Measurements from ENCODE around the gene BMP7.
"Not testable (repeated sequence)": the region's sequence is repeated elsewhere in the genome, so short reads cannot be mapped to it uniquely, and the experiment has no call there.

The BMP7 gene

GRCh38 chr20:57288651-57289277, 22.3 kb upstream of the BMP7 start:
- DNase-seq = peak in 21 of 58 donors; percentile 12 to 56 (median 34)

GRCh38 chr20:57287901-57288300, 21.5 kb upstream of the BMP7 start:
- no peak for DNase-seq

DNA sequence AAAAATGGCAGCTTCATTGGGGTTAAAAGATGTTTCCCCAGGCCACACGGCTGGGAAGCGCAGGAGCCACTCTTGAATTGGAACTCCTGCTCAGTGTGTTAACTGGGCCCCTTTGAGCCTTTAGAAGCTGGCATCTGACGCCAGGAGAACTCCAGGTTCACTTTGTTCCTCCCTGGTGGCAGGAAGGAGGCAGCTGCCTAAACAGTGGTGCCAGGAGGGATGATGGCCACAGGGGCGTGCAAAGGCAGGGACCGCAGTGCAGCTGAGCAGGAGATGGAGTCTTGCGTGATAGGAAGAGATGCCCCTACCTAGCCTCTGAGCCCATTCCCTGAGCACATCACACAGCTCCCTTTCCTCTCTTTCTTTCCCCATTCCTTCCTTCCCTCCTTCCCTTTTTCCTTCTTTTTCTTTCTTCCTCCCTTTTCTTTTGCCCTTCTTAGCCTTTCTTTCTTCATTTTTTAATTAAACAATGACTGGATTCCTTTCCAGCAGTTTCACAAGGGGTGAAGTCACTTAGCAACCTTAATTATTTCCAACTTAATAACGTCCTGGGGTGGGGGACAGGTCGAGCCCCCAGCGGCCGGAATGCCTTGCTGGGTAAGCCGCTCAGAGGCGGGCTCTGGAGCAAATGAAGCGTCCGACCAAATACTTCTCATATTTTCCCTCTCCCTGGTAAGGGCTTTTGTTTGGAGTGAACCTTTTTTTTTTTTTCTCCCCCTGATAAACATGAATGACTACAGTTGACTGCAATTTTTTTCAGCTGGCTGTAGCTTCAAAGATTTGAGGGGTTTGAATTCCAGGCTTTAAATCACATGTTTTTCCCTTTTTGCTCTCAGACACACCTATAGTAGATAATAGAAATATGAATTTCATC, 20.8 kb upstream of the BMP7 start:
- peak in 2 of 58 donors; percentile 11 to 24 for DNase-seq

- no peak for DNase-seq
These were observed 17.4 kb upstream of the BMP7 start for GRCh38 chr20:57283860-57284259.

DNA sequence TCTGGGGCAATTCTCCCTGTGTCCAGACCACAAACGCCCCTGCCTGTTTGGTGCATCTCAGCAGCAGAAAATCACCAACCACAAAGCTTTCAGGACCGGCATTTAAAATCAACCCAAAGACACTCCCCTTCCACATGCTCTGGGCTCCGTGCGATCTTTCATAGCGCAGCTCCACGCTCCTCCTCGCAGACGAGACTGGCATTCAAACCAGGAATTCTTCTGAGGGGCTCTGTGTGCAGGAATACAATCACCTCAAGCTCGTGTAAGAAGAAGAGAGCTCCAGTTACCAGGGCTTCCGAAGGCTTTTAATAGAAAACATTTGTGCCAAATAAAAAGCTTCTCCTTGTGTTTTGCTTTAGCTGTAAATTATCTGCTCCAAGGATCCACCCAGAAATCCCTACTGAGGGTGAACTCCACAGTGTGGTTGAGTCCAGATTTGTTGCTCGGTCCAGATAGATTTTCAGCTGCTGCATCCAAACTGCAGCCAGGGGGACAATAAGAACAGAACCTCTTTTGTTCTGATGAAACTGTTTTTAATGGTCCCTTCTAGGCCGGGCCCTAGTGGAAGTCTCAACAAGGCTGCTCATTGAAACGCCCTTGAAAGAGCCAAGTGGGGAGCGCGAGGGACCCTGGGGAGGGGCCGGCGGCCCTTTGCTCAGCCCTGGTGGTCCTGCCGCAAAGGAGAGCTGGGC, 16.4 kb upstream of the BMP7 start:
- DNase-seq = peak in 39 of 58 donors; percentile 22 to 86 (median 51)

DNA sequence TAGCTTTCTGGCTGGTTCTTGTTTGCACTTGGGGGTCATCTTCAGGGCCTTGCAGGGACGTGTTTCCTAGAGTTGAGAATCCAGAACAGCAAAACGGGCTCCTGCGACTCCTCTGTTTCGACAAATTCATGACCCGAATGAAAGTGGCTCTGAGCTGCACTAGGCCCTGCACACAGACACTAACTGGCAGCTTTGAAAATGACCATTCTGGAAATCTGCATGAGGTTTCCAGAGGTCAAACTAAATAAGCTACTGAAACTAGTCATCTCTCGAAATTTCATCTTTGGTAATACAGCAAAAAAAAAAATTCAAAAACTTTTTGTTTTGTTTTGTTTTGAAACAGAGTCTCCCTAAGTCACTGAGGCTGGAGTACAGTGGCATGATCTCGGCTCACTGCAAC, 15.5 kb upstream of the BMP7 start:
- no peak for DNase-seq

- no peak for DNase-seq
These were observed 13.8 kb upstream of the BMP7 start for GRCh38 chr20:57280221-57280620.

- not testable (repeated sequence) for DNase-seq
These were observed 13.1 kb upstream of the BMP7 start for GRCh38 chr20:57279548-57279947.

- no peak for DNase-seq
These were observed 12.0 kb upstream of the BMP7 start for GRCh38 chr20:57278457-57278856.

DNA sequence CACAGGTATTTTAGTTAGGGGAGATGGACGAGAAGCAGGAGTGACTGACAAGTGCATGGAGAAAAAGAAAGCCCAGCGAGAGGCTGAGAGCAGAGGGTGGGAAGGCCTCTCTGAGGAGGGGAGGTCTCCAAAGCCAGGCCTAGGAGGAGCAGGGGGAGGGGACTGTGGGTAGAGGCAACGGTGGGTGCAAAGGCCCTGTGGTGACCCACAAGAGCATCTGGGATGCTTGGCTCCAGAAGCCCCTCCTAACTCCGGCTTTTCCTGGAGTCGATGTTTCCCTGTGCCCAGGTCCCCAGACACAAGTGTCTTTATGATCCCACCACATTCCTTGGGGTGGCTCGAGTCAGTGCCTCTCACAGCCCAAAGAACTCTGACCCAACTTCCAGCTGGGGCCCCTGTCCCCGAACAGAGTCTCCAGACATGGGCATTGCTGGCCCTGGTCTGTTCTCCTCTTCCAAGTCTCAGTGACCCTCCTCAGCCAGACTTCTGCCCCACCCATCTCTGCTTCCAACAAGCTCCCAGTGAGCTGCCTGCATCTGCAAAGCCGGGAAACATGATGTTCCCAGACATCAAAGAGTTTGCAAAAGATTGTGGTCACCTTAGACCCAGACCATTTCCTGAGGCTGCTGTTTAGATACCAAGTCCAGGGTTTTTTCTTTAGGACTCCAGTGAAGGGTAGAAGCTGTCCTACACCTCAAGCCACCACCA, 11.1 kb upstream of the BMP7 start:
- DNase-seq = no peak

DNA sequence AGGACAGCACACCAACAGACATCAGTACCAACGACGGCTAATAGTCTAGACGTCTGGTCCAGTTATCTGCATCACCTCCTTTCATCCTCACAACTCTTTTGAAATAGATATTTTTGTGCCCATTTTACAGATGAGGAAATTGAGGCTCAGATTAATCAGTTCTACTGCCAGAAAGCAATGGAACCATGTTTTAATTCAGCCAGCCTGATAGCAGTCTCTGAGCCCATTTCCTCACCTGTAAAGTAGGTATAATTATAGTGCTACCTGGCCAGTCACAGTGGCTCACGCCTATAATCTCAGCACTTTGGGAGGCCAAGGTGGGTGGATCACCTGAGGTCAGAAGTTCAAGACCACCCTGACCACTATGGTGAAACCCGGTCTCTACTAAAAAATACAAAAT, 9.8 kb upstream of the BMP7 start:
- DNase-seq = no peak

DNA sequence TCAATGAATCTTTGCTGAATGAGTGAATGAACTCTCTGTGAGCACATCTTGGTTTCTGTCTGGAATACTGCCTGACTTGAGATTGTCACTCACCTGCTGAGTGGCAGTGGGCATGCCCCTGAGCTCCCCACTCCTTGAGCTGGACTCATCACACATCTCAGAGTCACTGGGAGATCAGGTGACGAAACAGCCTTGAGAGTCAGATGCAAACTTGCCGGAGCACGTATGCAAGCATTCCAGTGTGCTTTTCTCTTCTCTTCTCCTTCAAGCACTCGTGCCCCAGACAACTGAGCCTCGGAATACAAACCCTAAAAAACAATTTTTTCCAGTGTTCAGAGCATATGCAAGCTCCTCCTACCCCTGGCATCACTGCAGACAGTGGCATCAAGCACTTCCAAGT, 9.4 kb upstream of the BMP7 start:
- DNase-seq = no peak

- no peak for DNase-seq
These were observed 8.9 kb upstream of the BMP7 start for GRCh38 chr20:57275334-57275733.

- DNase-seq = no peak
These were observed 8.4 kb upstream of the BMP7 start for GRCh38 chr20:57274846-57275245.

DNA sequence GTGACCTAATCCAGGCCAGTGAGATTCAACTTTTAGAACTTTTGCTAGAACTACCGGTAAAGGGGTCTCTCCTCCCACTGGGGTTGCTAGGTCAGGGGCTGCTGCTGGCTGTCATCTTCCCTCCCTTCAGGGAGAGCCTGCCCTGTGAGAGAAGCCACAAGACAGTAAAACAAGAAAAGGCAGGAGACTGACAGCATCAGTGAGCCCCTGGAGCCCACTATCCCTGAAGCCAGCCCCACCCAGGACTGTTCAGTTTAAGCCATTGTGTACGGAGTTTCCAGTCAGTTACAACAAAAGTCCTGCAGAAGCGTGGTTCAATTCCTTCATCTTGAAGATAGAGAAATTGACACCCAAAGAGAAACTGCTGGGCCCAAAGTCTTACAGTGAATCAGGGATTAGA, 7.9 kb upstream of the BMP7 start:
- no peak for DNase-seq

- DNase-seq = no peak
These were observed 6.6 kb upstream of the BMP7 start for GRCh38 chr20:57272883-57273535.

DNA sequence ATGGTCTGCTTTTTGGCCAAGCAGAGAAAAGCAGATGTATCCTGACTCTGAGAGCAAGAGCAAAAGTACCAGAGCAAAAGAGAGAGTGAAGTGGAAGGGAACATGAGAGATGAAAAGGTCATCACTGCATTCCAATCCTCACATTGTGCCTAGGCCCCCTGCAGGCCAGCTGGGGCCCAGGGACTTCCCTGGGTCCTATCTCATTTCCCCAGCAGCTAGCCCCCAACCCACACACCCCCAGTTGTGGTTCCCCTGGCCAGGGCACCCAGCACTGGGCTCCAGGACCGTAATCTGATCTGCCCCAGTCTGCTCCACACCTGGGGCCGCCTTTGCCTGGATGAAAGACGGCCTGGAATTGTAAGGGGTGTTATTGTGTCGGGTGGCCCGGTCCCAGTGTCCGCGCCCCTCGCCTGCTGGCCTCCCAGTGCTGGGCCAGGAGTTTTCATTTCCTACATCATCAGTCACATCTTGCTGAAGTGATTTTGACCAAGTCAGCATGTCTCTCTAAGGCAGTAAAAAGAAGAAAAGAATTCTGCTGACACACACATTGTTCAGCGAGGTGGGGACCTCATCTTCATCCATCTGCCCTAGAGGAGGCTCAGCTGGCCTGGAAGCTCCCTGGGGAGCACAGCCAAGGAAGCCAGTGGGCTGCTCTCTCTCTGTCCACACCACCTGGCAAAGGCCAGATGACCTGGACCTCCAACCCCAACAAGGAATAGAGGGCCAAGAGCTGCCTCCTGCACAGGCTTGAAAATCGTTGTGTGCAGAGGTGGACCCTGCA, 4.0 kb upstream of the BMP7 start:
- DNase-seq = no peak

DNA sequence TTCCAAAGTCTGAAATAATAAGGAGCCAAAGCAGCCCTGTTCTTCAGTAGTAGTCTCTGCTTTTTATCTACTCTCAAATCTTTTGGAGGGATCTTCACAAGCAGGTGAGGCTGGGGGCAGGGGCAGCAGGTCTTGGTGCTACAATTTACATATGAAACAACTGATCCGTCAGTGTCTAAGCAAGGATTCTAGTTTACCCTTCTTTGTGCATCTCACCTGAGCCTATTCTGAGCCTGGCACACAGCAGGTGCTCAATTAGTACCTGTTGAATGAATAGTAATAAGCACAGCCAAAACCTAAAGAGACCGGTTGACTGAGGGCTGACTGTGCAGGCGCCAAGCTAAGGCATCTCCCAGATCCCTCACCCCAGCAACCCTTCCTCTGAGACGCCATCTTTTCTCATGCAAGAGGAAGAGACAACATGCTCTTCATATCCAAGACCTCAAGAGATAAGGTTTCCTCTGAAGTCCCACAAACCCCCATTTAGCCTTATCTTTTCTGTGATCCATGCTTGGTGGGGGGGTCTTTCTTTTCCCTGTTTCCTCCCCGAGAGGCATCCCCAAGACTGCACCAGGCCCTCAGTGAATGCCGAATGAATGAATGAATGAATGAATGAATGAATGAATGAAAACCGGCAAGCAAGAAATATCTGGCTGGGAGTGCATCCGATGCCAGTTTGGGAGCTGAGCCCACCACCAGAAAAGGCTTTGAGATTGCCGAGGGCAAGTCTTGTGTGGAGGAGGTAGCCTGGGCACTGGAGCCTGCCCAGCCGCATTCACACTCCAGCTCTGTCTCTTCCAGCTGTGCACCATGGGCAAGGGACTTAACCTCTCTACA, 2.9 kb upstream of the BMP7 start:
- DNase-seq = no peak

GRCh38 chr20:57268399-57269076, 2.1 kb upstream of the BMP7 start:
- DNase-seq = no peak

Measured in anterior cingulate cortex (tissue), 58 donors.